ENCODE data around the gene DDX46. TPM values are rescaled to one million over a fixed set of nuclear protein-coding genes. Genes with fewer than 3 reads are reported as not detected.

Gene DDX46
- total and polyA plus RNA-seq, 2 of the 8 experiments (the other 6 are each of a cell fraction or from before 2014, with no cell fraction given) = 22.6 to 110 TPM

- H4K8ac ChIP-seq (ENCODE audit: extremely low read depth, insufficient read depth, low read length) = no peak overlapping the region
- H2BK5ac ChIP-seq (ENCODE audit: low read depth, low read length) = no peak overlapping the region
- no peak overlapping the region for H3K4me2 ChIP-seq (ENCODE audit: insufficient read depth in 1 of 2, low read depth in 2 of 2, low read length in 2 of 2)
- no peak overlapping the region for H2BK15ac ChIP-seq (ENCODE audit: low read length)
- no peak for DNase-seq (ENCODE audit: low read depth in 1 of 2, low spot score in 2 of 2)
- no peak overlapping the region for H4K5ac ChIP-seq (ENCODE audit: insufficient read length, low read depth, low read length)
- H3K9me3 ChIP-seq (ENCODE audit: insufficient read depth in 2 of 2, low read depth in 1 of 2, low read length in 1 of 2) = no peaks in the 10 kb centered on the region
- no peaks in the 10 kb centered on the region for H3K79me2 ChIP-seq (ENCODE audit: control insufficient read depth in 1 of 2, insufficient read depth in 2 of 2, low read length in 2 of 2)
- TF ChIP-seq NRF1 (IDR thresholded peaks at IDR 0.05; ENCODE audit: low read depth, low read length) (no peak), TBP (IDR thresholded peaks at IDR 0.05; ENCODE audit: low read depth, low read length) (no peak), E2F6 (IDR thresholded peaks at IDR 0.05) (no peak), POLR2AphosphoS5 (IDR thresholded peaks at IDR 0.05; ENCODE audit: low read depth, low read length) (no peak), SP1 (IDR thresholded peaks at IDR 0.05; ENCODE audit: low read depth, low read length) (no peak), FOSL1 (IDR thresholded peaks at IDR 0.05; ENCODE audit: insufficient read depth, low read depth, low read length) (no peak), SIRT6 (IDR thresholded peaks at IDR 0.05; ENCODE audit: low read length) (no peak), RXRA (IDR thresholded peaks at IDR 0.05; ENCODE audit: insufficient read depth, low read depth, low read length) (no peak), RBBP5 (IDR thresholded peaks at IDR 0.05; ENCODE audit: borderline replicate concordance, low read depth, low read length) (no peak), TEAD4 (IDR thresholded peaks at IDR 0.05; ENCODE audit: low read depth, low read length) (no peak)
- no peaks in the 10 kb centered on the region for H4K20me1 ChIP-seq (replicated peaks in 1 of 2; ENCODE audit: control insufficient read depth in 1 of 2, insufficient read depth in 2 of 2, low read length in 2 of 2)
- H2BK12ac ChIP-seq (ENCODE audit: low read depth, low read length) = no peak overlapping the region
- no peak overlapping the region for H3K9ac ChIP-seq (replicated peaks in 1 of 4; ENCODE audit: extremely low read depth in 1 of 4, low read depth in 3 of 4, low read length in 3 of 4)
- no peak overlapping the region for H3K23ac ChIP-seq (ENCODE audit: insufficient read length)
- H3K36me3 ChIP-seq (ENCODE audit: control insufficient read depth in 2 of 4, insufficient read depth in 4 of 4, low read length in 3 of 4) = peaks cover 14 to 79% (median 46%) of the 10 kb centered on the region in 4 experiments
- no peak overlapping the region for H2AK5ac ChIP-seq (ENCODE audit: low read depth, low read length)
- no peak overlapping the region for H3K4me3 ChIP-seq (ENCODE audit: extremely low read depth in 1 of 4, insufficient read depth in 2 of 4, low read depth in 3 of 4, low read length in 4 of 4)
- H3K4me1 ChIP-seq (replicated peaks in 1 of 4; ENCODE audit: control insufficient read depth in 3 of 4, insufficient read depth in 4 of 4, low read length in 3 of 4) = no peaks in the 10 kb centered on the region
- no peak overlapping the region for H3K18ac ChIP-seq (ENCODE audit: extremely low read depth, low read length)
- ChIA-PET POLR2A (ENCODE audit: partially characterized antibody) (interaction anchor here (0.6 kb wide), 1 partner anchor 104 kb away, joined by 3 read pairs; no protein-coding TSS in a partner anchor), CTCF (ENCODE audit: partially characterized antibody) (no interaction called here)
- FAIRE-seq = no peak
- H3K14ac ChIP-seq (ENCODE audit: insufficient read length) = no peak overlapping the region
- H2BK20ac ChIP-seq (ENCODE audit: low read length) = no peak overlapping the region
- no peaks in the 10 kb centered on the region for H3K23me2 ChIP-seq (ENCODE audit: low read depth, low read length)
- H3K4ac ChIP-seq (replicated peaks; ENCODE audit: insufficient read length, low read depth, low read length) = no peak overlapping the region
- H2AFZ ChIP-seq (ENCODE audit: low read length) = no peak overlapping the region
- H3K27ac ChIP-seq (ENCODE audit: low read depth, low read length) = no peak overlapping the region
- H3K56ac ChIP-seq (replicated peaks; ENCODE audit: insufficient read length, low read depth, low read length) = no peak overlapping the region
- H2BK120ac ChIP-seq (replicated peaks; ENCODE audit: low read depth, low read length) = no peak overlapping the region
- H3K79me1 ChIP-seq (ENCODE audit: low read depth, low read length) = no peaks in the 10 kb centered on the region
- H4K91ac ChIP-seq (replicated peaks; ENCODE audit: insufficient read length, low read length) = no peak overlapping the region
- WGBS, 2 experiments (ENCODE audit: extremely low coverage in 1 of 2, insufficient coverage in 1 of 2, insufficient read length in 1 of 2, insufficient replicate concordance in 2 of 2, low coverage in 1 of 2, low lambda C conversion rate in 2 of 2, missing lambda C conversion rate in 1 of 2) = 98% methylated on average over 2 of the region's 2 CpGs; no CpG with 5 or more reads in 1 of the 2 experiments
- H3K27me3 ChIP-seq (replicated peaks in 1 of 4; ENCODE audit: control insufficient read depth in 3 of 4, extremely low read depth in 1 of 4, insufficient read depth in 3 of 4, low read length in 3 of 4) = no peaks in the 10 kb centered on the region
Observed at GRCh38 chr5:134813407-134813806, 54.8 kb downstream of the DDX46 start.
